Measurements from ENCODE around the gene CLEC6A. TPM values are rescaled to one million over a fixed set of nuclear protein-coding genes. Genes with fewer than 3 reads are reported as not detected.
A peak's percentile ranks its signal among the peaks of the same experiment; 100 is the strongest.

The CLEC6A gene
- total RNA-seq, 1 experiment from 2014 or later = 0.17 TPM

- no peaks in the 10 kb centered on the region for H4K20me1 ChIP-seq (ENCODE audit: control insufficient read depth, insufficient read depth, insufficient read length)
- no peak overlapping the region for H3K4ac ChIP-seq (ENCODE audit: low read depth, low read length)
- H3K56ac ChIP-seq (ENCODE audit: insufficient read length, low read depth, low read length) = no peak overlapping the region
- no peak overlapping the region for H3K9ac ChIP-seq (ENCODE audit: extremely low read depth, insufficient read length, low read length)
- H3K18ac ChIP-seq (ENCODE audit: insufficient read length, low read depth, low read length) = no peak overlapping the region
- Mint-ChIP-seq H3K4me3 (no peak overlapping the region), H3K36me3 (ENCODE audit: insufficient read depth in 1 of 3, low read depth in 3 of 3) (no peaks in the 10 kb centered on the region), H3K4me1 (peaks cover 25 to 29% of the 10 kb centered on the region in 2 experiments), H3K27ac (peak overlapping the region in 1 of 3 experiments; percentile 44; a peak in 1 of 7 replicates), H3K9me3 (no peaks in the 10 kb centered on the region), H3K27me3 (ENCODE audit: low read depth) (no peaks in the 10 kb centered on the region)
- no peak overlapping the region for H2BK12ac ChIP-seq (ENCODE audit: insufficient read length, low read depth, low read length)
- no peak overlapping the region for H2BK5ac ChIP-seq (ENCODE audit: insufficient read length, low read length)
- H4K8ac ChIP-seq (replicated peaks; ENCODE audit: insufficient read length, low read depth, low read length) = no peak overlapping the region
- H3K14ac ChIP-seq (ENCODE audit: insufficient read depth, low read length) = no peak overlapping the region
- DNase-seq = peak; percentile 60
- H3K79me2 ChIP-seq (ENCODE audit: insufficient read depth, low read length) = no peaks in the 10 kb centered on the region
- no peak overlapping the region for H2BK20ac ChIP-seq (ENCODE audit: low read depth, low read length, poor library complexity, severe bottlenecking)
- H3T11ph ChIP-seq (ENCODE audit: low read length) = no peak overlapping the region
- no peak overlapping the region for H2AFZ ChIP-seq (ENCODE audit: low read length)
- H3K23ac ChIP-seq (ENCODE audit: insufficient read length, low read depth, low read length) = no peak overlapping the region
- H2BK15ac ChIP-seq (ENCODE audit: low read depth, low read length) = no peak overlapping the region
- H4K91ac ChIP-seq (ENCODE audit: insufficient read length, low read depth, low read length) = no peak overlapping the region
- no peak for TF ChIP-seq CTCF (conservative IDR thresholded peaks at IDR 0.05)
- H3K4me1 ChIP-seq (ENCODE audit: insufficient read depth, low read length) = no peaks in the 10 kb centered on the region; the same call in 1 of the 2 replicates
- H3K9me3 ChIP-seq (ENCODE audit: control insufficient read depth, low read depth, low read length) = no peaks in the 10 kb centered on the region
- no peaks in the 10 kb centered on the region for H3K79me1 ChIP-seq (ENCODE audit: insufficient read depth, low read depth, low read length, poor library complexity, severe bottlenecking)
- no peaks in the 10 kb centered on the region for H3K23me2 ChIP-seq (ENCODE audit: insufficient read length, low read depth, low read length, poor library complexity, severe bottlenecking)
- H3K27ac ChIP-seq (ENCODE audit: insufficient read length, low read depth, low read length) = no peak overlapping the region
- no peak overlapping the region for H4K5ac ChIP-seq (ENCODE audit: insufficient read length, low read depth, low read length)
- no peak overlapping the region for H2AK5ac ChIP-seq (ENCODE audit: insufficient read length, low read length)
- H3K4me2 ChIP-seq (ENCODE audit: insufficient read depth, insufficient read length, low read length) = no peak overlapping the region
- H2BK120ac ChIP-seq (ENCODE audit: low read depth, low read length, poor library complexity, severe bottlenecking) = no peak overlapping the region
- H3K27me3 ChIP-seq (ENCODE audit: insufficient read depth, low read length) = no peaks in the 10 kb centered on the region
- WGBS (ENCODE audit: extremely low coverage, insufficient read length, low lambda C conversion rate) = no CpG with 5 or more reads among the region's 7 CpGs
Observed at GRCh38 chr12:8449355-8449859, 6.4 kb upstream of the CLEC6A start.

All from H9 (cell line).